CD4-positive, alpha-beta T cell (primary cell): Measurements from ENCODE around the gene RAPGEF1. TPM values are rescaled to one million over a fixed set of nuclear protein-coding genes. Genes with fewer than 3 reads are reported as not detected.

ENCODE experiments used
- ATAC-seq: fragments of 200-7000 bp; cut with Tn5 transposase; one replicate; pipeline ENCODE4 v1.10.0; 2022; ENCODE audit warnings: mild to moderate bottlenecking; ENCODE audit not compliant: poor library complexity
- CTCF ChIA-PET: fragments of 350-600 bp; sonication (Branson Sonifier 250); formaldehyde crosslinking; loops from one replicate; lab custom pipeline; 2021; ENCODE audit warnings: antibody characterized with exemption, inconsistent platforms; lab: Charles Lee
- POLR2A ChIA-PET: fragments of 350-600 bp; sonication (Branson Sonifier 250); formaldehyde crosslinking; loops from one replicate; lab custom pipeline; 2021; ENCODE audit warnings: antibody characterized with exemption, inconsistent platforms; lab: Charles Lee
- DNase-seq, 14 experiments: peaks; one replicate each; pipeline ENCODE4 v3.0.0-alpha.2; 2013 to 2020; ENCODE audit warnings: mixed read lengths in 2 of 14
- H3K27ac ChIP-seq, 2 donors: one replicate each; pipeline versions ENCODE4 v1.5.1 to v1.7.0; 2013; ENCODE audit warnings: low read length in 2 of 2, low read depth in 1 of 2, mild to moderate bottlenecking in 1 of 2
- H3K27me3 ChIP-seq, 2 experiments: 1 replicate in 1 of 2; 2 replicates in 1 of 2; pipeline versions ENCODE4 v1.6.1 to v1.7.0; 2013; ENCODE audit warnings: low read length in 2 of 2, control low read depth in 1 of 2, mild to moderate bottlenecking in 1 of 2, moderate library complexity in 1 of 2; ENCODE audit not compliant: insufficient read depth in 2 of 2, control insufficient read depth in 1 of 2
- H3K36me3 ChIP-seq: one replicate; pipeline ENCODE4 v1.6.1; 2013; ENCODE audit warnings: low read length, control low read depth; ENCODE audit not compliant: insufficient read depth
- H3K4me1 ChIP-seq: one replicate; pipeline ENCODE4 v1.6.1; 2013; ENCODE audit warnings: low read length, control low read depth; ENCODE audit not compliant: insufficient read depth
- H3K4me3 ChIP-seq: one replicate; pipeline ENCODE4 v1.5.1; 2013; ENCODE audit warnings: mild to moderate bottlenecking, low read length, moderate library complexity
- H3K9me3 ChIP-seq, 2 experiments: 1 replicate in 1 of 2; 2 replicates in 1 of 2; pipeline versions ENCODE4 v1.6.1 to v1.7.0; 2013; ENCODE audit warnings: low read length in 2 of 2, mild to moderate bottlenecking in 2 of 2, control low read depth in 1 of 2, moderate library complexity in 1 of 2; ENCODE audit not compliant: control insufficient read depth in 1 of 2, insufficient read depth in 1 of 2
- H3K27ac Mint-ChIP-seq: one replicate; pipeline ENCODE4 v1.8.0; 2020; ENCODE audit warnings: mixed read lengths
- H3K27me3 Mint-ChIP-seq: one replicate; pipeline ENCODE4 v1.8.0; 2021; ENCODE audit warnings: mixed read lengths
- H3K36me3 Mint-ChIP-seq: one replicate; pipeline ENCODE4 v1.8.0; 2021; ENCODE audit warnings: low read depth, mixed read lengths
- H3K4me1 Mint-ChIP-seq: one replicate; pipeline ENCODE4 v1.8.0; 2021; ENCODE audit warnings: low read depth, mixed read lengths
- H3K4me3 Mint-ChIP-seq: one replicate; pipeline ENCODE4 v1.8.0; 2020; ENCODE audit warnings: mild to moderate bottlenecking, mixed read lengths
- H3K9me3 Mint-ChIP-seq: one replicate; pipeline ENCODE4 v1.8.0; 2020; ENCODE audit warnings: mixed read lengths
- CTCF ChIP-seq: fragments of 200-600 bp; IDR thresholded peaks from one replicate; pipeline ENCODE4 v1.8.0; 2022; ENCODE audit warnings: antibody characterized with exemption, mild to moderate bottlenecking
- intact Hi-C, 2 experiments: fragments of 100-400 bp; cut with DNase I in 1 of 2; cut with micrococcal nuclease in 1 of 2; formaldehyde crosslinking; loops; one replicate each; pipeline versions ENCODE4 v1.15.1 to v1.9.0; 2023 to 2025; cut with DNase I, micrococcal nuclease
- total RNA-seq, 174 experiments: library from RNA in 2 of 174; stranded (reverse) in 2 of 174; gene quantifications; one replicate each; pipeline ENCODE4 v1.2.3 and lab custom pipeline; 2021 to 2026

The RAPGEF1 gene
- total RNA-seq, 2 experiments from 2014 or later: 130 to 134 TPM

DNA sequence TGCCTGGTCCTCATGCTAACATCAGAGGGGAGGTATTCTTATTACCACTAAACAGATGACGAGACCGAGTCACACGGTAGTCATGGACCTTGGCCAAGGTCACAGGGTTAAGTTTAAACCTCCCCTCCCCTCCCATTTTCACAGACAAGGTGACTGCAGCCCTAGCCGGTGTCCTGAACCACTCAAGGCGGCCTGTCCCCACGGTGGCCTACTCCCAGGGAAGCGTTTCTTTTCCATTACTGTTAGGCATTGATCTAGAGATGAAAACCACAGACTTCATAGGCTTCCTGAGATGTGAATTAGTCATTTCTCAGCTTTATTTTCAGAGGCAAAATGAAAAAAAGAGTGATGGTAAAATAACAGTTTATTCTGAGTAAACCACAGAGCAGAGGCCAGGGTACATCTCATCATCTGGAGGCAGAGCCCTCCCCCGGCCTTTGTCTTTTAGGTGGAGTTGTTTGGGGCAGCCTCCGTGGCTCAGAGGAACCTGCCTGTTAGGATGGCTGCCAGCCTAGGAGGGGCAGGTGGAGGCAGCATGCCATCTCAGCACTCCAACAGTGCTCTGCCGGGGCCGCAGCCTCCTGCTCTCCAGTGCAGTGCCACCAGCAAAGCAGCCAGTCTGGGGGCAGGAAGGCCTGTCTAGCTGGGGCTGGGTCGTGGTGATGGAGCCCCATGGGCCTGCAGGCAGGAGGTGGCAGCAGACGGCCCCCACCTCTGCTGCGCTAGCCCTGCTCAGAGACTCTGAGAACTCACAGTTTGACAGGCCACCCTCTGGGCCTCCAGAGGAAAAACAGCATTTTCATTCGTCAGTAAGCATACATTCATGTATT lies 71.2 kb downstream of the RAPGEF1 start:
- H3K4me3 ChIP-seq: peak overlapping the region; percentile 23
- Mint-ChIP-seq H3K27me3 (no peaks in the 10 kb centered on the region), H3K4me3 (peak overlapping the region; percentile 64), H3K36me3 (no peaks in the 10 kb centered on the region), H3K9me3 (no peaks in the 10 kb centered on the region), H3K4me1 (peaks cover 98% of the 10 kb centered on the region), H3K27ac (peak overlapping the region; percentile 96)
- POLR2A ChIA-PET: interaction anchor here (0.6 to 4.0 kb wide), 16 partner anchors 8 to 296 kb away, joined by 3 to 58 read pairs (median 4); no protein-coding TSS in a partner anchor
- peak; percentile 46 to 86 (median 72) for DNase-seq
- H3K27me3 ChIP-seq: no peaks in the 10 kb centered on the region
- no peak for TF ChIP-seq CTCF
- no peaks in the 10 kb centered on the region for H3K9me3 ChIP-seq
- ATAC-seq: peak; percentile 68
- peaks cover 87% of the 10 kb centered on the region for H3K4me1 ChIP-seq
- CTCF ChIA-PET: interaction anchor here (0.9 to 4.7 kb wide), 14 partner anchors 9 to 78 kb away, joined by 3 to 20 read pairs (median 6); partner anchors contain the start of gene RAPGEF1
- H3K36me3 ChIP-seq: peaks cover 1% of the 10 kb centered on the region
- intact Hi-C loops: loop anchor here in 1 of 2 experiments (1.0 to 2.0 kb wide), 3 partner anchors 12 to 64 kb away; no protein-coding TSS in a partner anchor
- peak overlapping the region; percentile 89 to 92 for H3K27ac ChIP-seq

DNA sequence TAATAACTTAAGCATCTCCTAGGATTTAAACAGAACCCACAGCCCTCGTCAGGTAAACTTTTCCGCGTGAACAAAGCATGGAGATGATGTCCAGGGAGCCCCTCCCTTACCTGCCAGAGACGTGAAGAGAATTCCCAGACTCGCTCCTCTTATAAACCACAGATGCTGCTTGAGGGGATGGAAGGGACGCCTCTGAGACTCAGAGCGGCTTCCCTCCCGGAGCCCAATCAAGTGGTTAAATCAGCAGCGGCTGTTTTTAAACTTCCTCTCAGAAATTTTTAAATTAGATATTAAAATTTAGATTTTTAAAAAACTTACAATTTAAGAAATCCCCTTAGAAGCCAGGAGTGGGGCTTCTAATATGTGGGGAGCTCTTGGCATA lies 71.8 kb downstream of the RAPGEF1 start:
- Histone ChIP-seq H3K27ac (peak overlapping the region; percentile 89 to 92), H3K27me3 (no peaks in the 10 kb centered on the region), H3K36me3 (no peaks in the 10 kb centered on the region), H3K9me3 (no peaks in the 10 kb centered on the region), H3K4me3 (peak overlapping the region; percentile 23), H3K4me1 (peaks cover 81% of the 10 kb centered on the region)
- intact Hi-C loops: loop anchor here in 1 of 2 experiments (1.0 to 2.0 kb wide), 3 partner anchors 12 to 65 kb away; no protein-coding TSS in a partner anchor
- Mint-ChIP-seq H3K4me1 (peaks cover 99% of the 10 kb centered on the region), H3K4me3 (peak overlapping the region; percentile 72), H3K9me3 (no peaks in the 10 kb centered on the region), H3K36me3 (peaks cover 3% of the 10 kb centered on the region), H3K27ac (peak overlapping the region; percentile 96), H3K27me3 (no peaks in the 10 kb centered on the region)
- no peak for TF ChIP-seq CTCF
- no peak for DNase-seq
- ChIA-PET POLR2A (interaction anchor here (0.6 to 4.0 kb wide), 15 partner anchors 9 to 295 kb away, joined by 3 to 58 read pairs (median 5); no protein-coding TSS in a partner anchor), CTCF (interaction anchor here (0.9 to 4.7 kb wide), 12 partner anchors 9 to 77 kb away, joined by 3 to 20 read pairs (median 6); partner anchors contain the start of gene RAPGEF1)
- peak; percentile 6 for ATAC-seq

- no peak for TF ChIP-seq CTCF
- peaks cover 99% of the 10 kb centered on the region for H3K4me1 Mint-ChIP-seq
- peaks cover 4% of the 10 kb centered on the region for H3K36me3 Mint-ChIP-seq
- H3K4me3 Mint-ChIP-seq: peak overlapping the region; percentile 72
- no peaks in the 10 kb centered on the region for H3K9me3 Mint-ChIP-seq
- DNase-seq: peak in 12 of 14 experiments; percentile 25 to 84 (median 49)
- Histone ChIP-seq H3K4me1 (peaks cover 81% of the 10 kb centered on the region), H3K4me3 (peak overlapping the region; percentile 23), H3K9me3 (no peaks in the 10 kb centered on the region), H3K36me3 (no peaks in the 10 kb centered on the region), H3K27me3 (no peaks in the 10 kb centered on the region), H3K27ac (peak overlapping the region; percentile 89 to 92)
- H3K27ac Mint-ChIP-seq: peak overlapping the region; percentile 96
- no peaks in the 10 kb centered on the region for H3K27me3 Mint-ChIP-seq
- peak; percentile 37 for ATAC-seq
- ChIA-PET CTCF (interaction anchor here (0.6 to 4.7 kb wide), 11 partner anchors 9 to 76 kb away, joined by 3 to 20 read pairs (median 4); partner anchors contain the start of gene RAPGEF1), POLR2A (interaction anchor here (0.7 to 4.0 kb wide), 8 partner anchors 10 to 76 kb away, joined by 3 to 58 read pairs (median 6); no protein-coding TSS in a partner anchor)
- intact Hi-C loops: no loop called here
Measured at GRCh38 chr9:131667576-131667975, 72.3 kb downstream of the RAPGEF1 start.
